Thoracic aorta (tissue), 2 donors: ENCODE measurements around the gene PDE2A. TPM values are rescaled to one million over a fixed set of nuclear protein-coding genes. Genes with fewer than 3 reads are reported as not detected.

Experiments used
- ATAC-seq: fragments of 150-250 bp; one replicate; pipeline ENCODE4 v1.8.0; 2017; ENCODE audit warnings: low read depth; ENCODE audit not compliant: insufficient number of reproducible peaks, low FRiP score
- DNase-seq: peaks from one replicate; pipeline ENCODE4 v3.0.0-alpha.2; 2020; ENCODE audit warnings: low spot score
- H3K27ac ChIP-seq, 2 donors: fragments of 200-600 bp; sonication (generic); 1 replicate in 1 of 2; 2 replicates in 1 of 2; pipeline ENCODE4 v1.5.1; 2016; ENCODE audit warnings: mild to moderate bottlenecking in 2 of 2, moderate library complexity in 2 of 2
- H3K27me3 ChIP-seq: fragments of 200-600 bp; sonication (generic); replicated peaks from 2 replicates; pipeline ENCODE4 v1.6.0; 2016; ENCODE audit warnings: mild to moderate bottlenecking; ENCODE audit not compliant: insufficient read depth
- H3K36me3 ChIP-seq: fragments of 200-600 bp; sonication (generic); one replicate; pipeline ENCODE4 v1.5.1; 2016
- H3K4me1 ChIP-seq, 2 donors: fragments of 200-600 bp; sonication (generic); 1 replicate in 1 of 2; 2 replicates in 1 of 2; pipeline versions ENCODE4 v1.5.1 to v1.6.0; 2016; ENCODE audit warnings: low read depth in 2 of 2, mild to moderate bottlenecking in 1 of 2; ENCODE audit not compliant: control insufficient read depth in 1 of 2
- H3K4me3 ChIP-seq: fragments of 200-600 bp; sonication (generic); 2 replicates; pipeline ENCODE4 v1.5.1; 2016; ENCODE audit warnings: mild to moderate bottlenecking
- H3K9me3 ChIP-seq: fragments of 200-600 bp; sonication (generic); 2 replicates; pipeline ENCODE4 v1.5.1; 2016
- CTCF ChIP-seq: fragments of 200-600 bp; sonication (generic); IDR thresholded peaks from one replicate; pipeline ENCODE4 v1.5.1; 2019; ENCODE audit warnings: antibody characterized with exemption
- total RNA-seq, 2 donors: library from RNA; depleted of rRNA; stranded (reverse); fragments of >200 nt; gene quantifications; one replicate each; pipeline versions ENCODE4 v1.1.0 to v1.2.3, GENCODE V29; 2016

PDE2A gene
- total RNA-seq, 2 donors from 2014 or later: 28.1 to 37.1 TPM

- no peak for DNase-seq
- TF ChIP-seq CTCF: no peak
- no peaks in the 10 kb centered on the region for H3K9me3 ChIP-seq
- no peaks in the 10 kb centered on the region for H3K36me3 ChIP-seq
- ATAC-seq: no peak
- H3K4me1 ChIP-seq: peaks cover 6 to 21% of the 10 kb centered on the region in 2 donors
- H3K27me3 ChIP-seq: peaks cover 11% of the 10 kb centered on the region
- H3K4me3 ChIP-seq: no peak overlapping the region
- no peak overlapping the region for H3K27ac ChIP-seq
Measured at GRCh38 chr11:72587696-72588095, 86.5 kb downstream of the PDE2A start.

GRCh38 chr11:72586321-72587090, 87.7 kb downstream of the PDE2A start:
- no peak overlapping the region for H3K4me3 ChIP-seq
- H3K27ac ChIP-seq: no peak overlapping the region
- peaks cover 11% of the 10 kb centered on the region for H3K27me3 ChIP-seq
- H3K4me1 ChIP-seq: peaks cover 6 to 21% of the 10 kb centered on the region in 2 donors
- TF ChIP-seq CTCF: no peak
- DNase-seq (no peak), ATAC-seq (no peak)
- H3K9me3 ChIP-seq: no peaks in the 10 kb centered on the region
- H3K36me3 ChIP-seq: no peaks in the 10 kb centered on the region

- ATAC-seq (no peak), DNase-seq (no peak)
- no peak overlapping the region for H3K27ac ChIP-seq
- peak; percentile 95 for TF ChIP-seq CTCF
- no peaks in the 10 kb centered on the region for H3K36me3 ChIP-seq
- peaks cover 6 to 21% of the 10 kb centered on the region in 2 donors for H3K4me1 ChIP-seq
- no peak overlapping the region for H3K4me3 ChIP-seq
- H3K9me3 ChIP-seq: no peaks in the 10 kb centered on the region
- peaks cover 10% of the 10 kb centered on the region for H3K27me3 ChIP-seq
Measured at GRCh38 chr11:72585762-72586311, 88.4 kb downstream of the PDE2A start.

- Histone ChIP-seq H3K27me3 (peaks cover 4% of the 10 kb centered on the region), H3K36me3 (no peaks in the 10 kb centered on the region), H3K27ac (no peak overlapping the region), H3K9me3 (no peaks in the 10 kb centered on the region), H3K4me3 (peak overlapping the region; percentile 37), H3K4me1 (peaks cover 2 to 14% of the 10 kb centered on the region in 2 donors)
- DNase-seq (no peak), ATAC-seq (no peak)
- no peak for TF ChIP-seq CTCF
Measured at GRCh38 chr11:72584939-72585597, 89.2 kb downstream of the PDE2A start.

- no peak for ATAC-seq
- no peak for TF ChIP-seq CTCF
- no peaks in the 10 kb centered on the region for H3K36me3 ChIP-seq
- no peak overlapping the region for H3K27ac ChIP-seq
- H3K4me1 ChIP-seq: peaks cover 0 to 9% of the 10 kb centered on the region in 2 donors
- H3K27me3 ChIP-seq: peaks cover under 1% of the 10 kb centered on the region
- H3K4me3 ChIP-seq: peak overlapping the region; percentile 37
- no peak for DNase-seq
- no peaks in the 10 kb centered on the region for H3K9me3 ChIP-seq
Measured at GRCh38 chr11:72584293-72584938, 89.8 kb downstream of the PDE2A start.
